GM13977 (cell line): ENCODE data around the gene GRK6.

Source experiments
- DNase-seq: peaks from one replicate; pipeline ENCODE4 v3.0.0; 2012; ENCODE audit warnings: low spot score
- CTCF ChIP-seq: IDR thresholded peaks from 2 replicates; pipeline ENCODE4 v1.5.1; 2012; ENCODE audit warnings: mild to moderate bottlenecking, control low read depth; ENCODE audit not compliant: insufficient read depth; ENCODE audit errors: extremely low read depth, missing control alignments
- in situ Hi-C: fragments of 300-500 bp; cut with MboI; formaldehyde crosslinking; loops from one replicate; pipeline ENCODE4 v1.12.0; 2022; ENCODE audit warnings: low sequenced_read_pairs, low pct_unique_long_range_greater_than_20kb, mixed read lengths, inconsistent platforms; ENCODE audit not compliant: unreplicated experiment

GRK6 gene

GRCh38 chr5:177439518-177440053 is 13.1 kb downstream of the GRK6 start:
- in situ Hi-C loops = no loop called here
- no peak for DNase-seq
- no peak for TF ChIP-seq CTCF

GRCh38 chr5:177440211-177440989 is 13.9 kb downstream of the GRK6 start:
- no peak for DNase-seq
- in situ Hi-C loops = no loop called here

GRCh38 chr5:177440990-177441780 is 14.7 kb downstream of the GRK6 start:
- DNase-seq = no peak
- no peak for TF ChIP-seq CTCF
- in situ Hi-C loops = no loop called here

More at GRCh38 chr5:177440211-177440989, 13.9 kb downstream of the GRK6 start:
- TF ChIP-seq CTCF = no peak

- TF ChIP-seq CTCF = no peak
Measured at GRCh38 chr5:177442066-177442826, 15.8 kb downstream of the GRK6 start.

GRCh38 chr5:177443144-177443983 is 16.9 kb downstream of the GRK6 start:
- no peak for TF ChIP-seq CTCF
- in situ Hi-C loops = no loop called here
- no peak for DNase-seq

More at GRCh38 chr5:177442066-177442826, 15.8 kb downstream of the GRK6 start:
- no peak for DNase-seq
- in situ Hi-C loops = no loop called here
